ENCODE measurements around the gene COG5.

Gene COG5

GRCh38 chr7:107404740-107405537 lies 158.8 kb downstream of the COG5 start:
- no peaks in the 10 kb centered on the region for H3K27me3 ChIP-seq (ENCODE audit: control insufficient read depth, insufficient read depth, low read length)
- H3K4me1 ChIP-seq (ENCODE audit: control insufficient read depth, low read depth, low read length), result peaks cover 6% of the 10 kb centered on the region
- H3K36me3 ChIP-seq (ENCODE audit: control insufficient read depth, low read depth, low read length), result no peaks in the 10 kb centered on the region
- no peak overlapping the region for H3K27ac ChIP-seq (ENCODE audit: low read length)
- no peaks in the 10 kb centered on the region for H3K9me3 ChIP-seq (ENCODE audit: control insufficient read depth, low read depth, low read length)
- no peak overlapping the region for H3K4me3 ChIP-seq (ENCODE audit: low read length)
- no peak overlapping the region for H3K9ac ChIP-seq (ENCODE audit: low read length)

- Histone ChIP-seq H3K27ac (ENCODE audit: low read length) (no peak overlapping the region), H3K27me3 (ENCODE audit: control insufficient read depth, insufficient read depth, low read length) (no peaks in the 10 kb centered on the region), H3K36me3 (ENCODE audit: control insufficient read depth, low read depth, low read length) (no peaks in the 10 kb centered on the region)
Observed at GRCh38 chr7:107398161-107398560, 165.6 kb downstream of the COG5 start.

GRCh38 chr7:107396990-107397389 lies 166.7 kb downstream of the COG5 start:
- no peak overlapping the region for H3K27ac ChIP-seq (ENCODE audit: low read length)
- H3K36me3 ChIP-seq (ENCODE audit: control insufficient read depth, low read depth, low read length), result no peaks in the 10 kb centered on the region
- H3K4me3 ChIP-seq (ENCODE audit: low read length), result no peak overlapping the region
- H3K9ac ChIP-seq (ENCODE audit: low read length), result no peak overlapping the region
- no peaks in the 10 kb centered on the region for H3K27me3 ChIP-seq (ENCODE audit: control insufficient read depth, insufficient read depth, low read length)
- H3K4me1 ChIP-seq (ENCODE audit: control insufficient read depth, low read depth, low read length), result no peaks in the 10 kb centered on the region
- H3K9me3 ChIP-seq (ENCODE audit: control insufficient read depth, low read depth, low read length), result no peaks in the 10 kb centered on the region

More at GRCh38 chr7:107398161-107398560, 165.6 kb downstream of the COG5 start:
- Histone ChIP-seq H3K4me3 (ENCODE audit: low read length) (no peak overlapping the region), H3K9me3 (ENCODE audit: control insufficient read depth, low read depth, low read length) (no peaks in the 10 kb centered on the region), H3K4me1 (ENCODE audit: control insufficient read depth, low read depth, low read length) (no peaks in the 10 kb centered on the region), H3K9ac (ENCODE audit: low read length) (no peak overlapping the region)

GRCh38 chr7:107396081-107396480 lies 167.6 kb downstream of the COG5 start:
- Histone ChIP-seq H3K9me3 (ENCODE audit: control insufficient read depth, low read depth, low read length) (no peaks in the 10 kb centered on the region), H3K4me3 (ENCODE audit: low read length) (no peak overlapping the region), H3K9ac (ENCODE audit: low read length) (no peak overlapping the region), H3K4me1 (ENCODE audit: control insufficient read depth, low read depth, low read length) (peaks cover 2% of the 10 kb centered on the region), H3K36me3 (ENCODE audit: control insufficient read depth, low read depth, low read length) (no peaks in the 10 kb centered on the region), H3K27me3 (ENCODE audit: control insufficient read depth, insufficient read depth, low read length) (no peaks in the 10 kb centered on the region), H3K27ac (ENCODE audit: low read length) (no peak overlapping the region)

- no peak overlapping the region for H3K9ac ChIP-seq (ENCODE audit: low read length)
- no peaks in the 10 kb centered on the region for H3K9me3 ChIP-seq (ENCODE audit: control insufficient read depth, low read depth, low read length)
- H3K4me3 ChIP-seq (ENCODE audit: low read length), result no peak overlapping the region
- no peaks in the 10 kb centered on the region for H3K36me3 ChIP-seq (ENCODE audit: control insufficient read depth, low read depth, low read length)
- no peaks in the 10 kb centered on the region for H3K27me3 ChIP-seq (ENCODE audit: control insufficient read depth, insufficient read depth, low read length)
- H3K27ac ChIP-seq (ENCODE audit: low read length), result no peak overlapping the region
- peaks cover 8% of the 10 kb centered on the region for H3K4me1 ChIP-seq (ENCODE audit: control insufficient read depth, low read depth, low read length)
Observed at GRCh38 chr7:107394831-107395230, 168.9 kb downstream of the COG5 start.

- Histone ChIP-seq H3K27ac (ENCODE audit: low read length) (no peak overlapping the region), H3K36me3 (ENCODE audit: control insufficient read depth, low read depth, low read length) (no peaks in the 10 kb centered on the region), H3K27me3 (ENCODE audit: control insufficient read depth, insufficient read depth, low read length) (no peaks in the 10 kb centered on the region), H3K9me3 (ENCODE audit: control insufficient read depth, low read depth, low read length) (no peaks in the 10 kb centered on the region), H3K4me1 (ENCODE audit: control insufficient read depth, low read depth, low read length) (peaks cover 8% of the 10 kb centered on the region), H3K9ac (ENCODE audit: low read length) (no peak overlapping the region), H3K4me3 (ENCODE audit: low read length) (no peak overlapping the region)
Observed at GRCh38 chr7:107394276-107394675, 169.4 kb downstream of the COG5 start.

- peaks cover 8% of the 10 kb centered on the region for H3K4me1 ChIP-seq (ENCODE audit: control insufficient read depth, low read depth, low read length)
Observed at GRCh38 chr7:107392830-107393229, 170.9 kb downstream of the COG5 start.

GRCh38 chr7:107390916-107391315 lies 172.8 kb downstream of the COG5 start:
- Histone ChIP-seq H3K27ac (ENCODE audit: low read length) (no peak overlapping the region), H3K9me3 (ENCODE audit: control insufficient read depth, low read depth, low read length) (no peaks in the 10 kb centered on the region), H3K27me3 (ENCODE audit: control insufficient read depth, insufficient read depth, low read length) (no peaks in the 10 kb centered on the region), H3K36me3 (ENCODE audit: control insufficient read depth, low read depth, low read length) (no peaks in the 10 kb centered on the region), H3K4me1 (ENCODE audit: control insufficient read depth, low read depth, low read length) (peaks cover 24% of the 10 kb centered on the region), H3K4me3 (ENCODE audit: low read length) (no peak overlapping the region), H3K9ac (ENCODE audit: low read length) (no peak overlapping the region)

More at GRCh38 chr7:107392830-107393229, 170.9 kb downstream of the COG5 start:
- Histone ChIP-seq H3K9ac (ENCODE audit: low read length) (no peak overlapping the region), H3K9me3 (ENCODE audit: control insufficient read depth, low read depth, low read length) (no peaks in the 10 kb centered on the region), H3K4me3 (ENCODE audit: low read length) (no peak overlapping the region), H3K36me3 (ENCODE audit: control insufficient read depth, low read depth, low read length) (no peaks in the 10 kb centered on the region), H3K27ac (ENCODE audit: low read length) (no peak overlapping the region), H3K27me3 (ENCODE audit: control insufficient read depth, insufficient read depth, low read length) (no peaks in the 10 kb centered on the region)

- H3K9ac ChIP-seq (ENCODE audit: low read length), result no peak overlapping the region
- H3K9me3 ChIP-seq (ENCODE audit: control insufficient read depth, low read depth, low read length), result no peaks in the 10 kb centered on the region
- no peaks in the 10 kb centered on the region for H3K27me3 ChIP-seq (ENCODE audit: control insufficient read depth, insufficient read depth, low read length)
- no peaks in the 10 kb centered on the region for H3K36me3 ChIP-seq (ENCODE audit: control insufficient read depth, low read depth, low read length)
- peaks cover 26% of the 10 kb centered on the region for H3K4me1 ChIP-seq (ENCODE audit: control insufficient read depth, low read depth, low read length)
- H3K27ac ChIP-seq (ENCODE audit: low read length), result no peak overlapping the region
- no peak overlapping the region for H3K4me3 ChIP-seq (ENCODE audit: low read length)
Observed at GRCh38 chr7:107388604-107389003, 175.1 kb downstream of the COG5 start.

GRCh38 chr7:107387573-107388219 lies 176.0 kb downstream of the COG5 start:
- Histone ChIP-seq H3K27me3 (ENCODE audit: control insufficient read depth, insufficient read depth, low read length) (no peaks in the 10 kb centered on the region), H3K4me3 (ENCODE audit: low read length) (no peak overlapping the region), H3K9me3 (ENCODE audit: control insufficient read depth, low read depth, low read length) (no peaks in the 10 kb centered on the region), H3K4me1 (ENCODE audit: control insufficient read depth, low read depth, low read length) (peaks cover 26% of the 10 kb centered on the region), H3K9ac (ENCODE audit: low read length) (no peak overlapping the region), H3K27ac (ENCODE audit: low read length) (no peak overlapping the region), H3K36me3 (ENCODE audit: control insufficient read depth, low read depth, low read length) (no peaks in the 10 kb centered on the region)

GRCh38 chr7:107387128-107387527 lies 176.6 kb downstream of the COG5 start:
- Histone ChIP-seq H3K9ac (ENCODE audit: low read length) (no peak overlapping the region), H3K36me3 (ENCODE audit: control insufficient read depth, low read depth, low read length) (no peaks in the 10 kb centered on the region), H3K27ac (ENCODE audit: low read length) (no peak overlapping the region), H3K4me3 (ENCODE audit: low read length) (no peak overlapping the region), H3K9me3 (ENCODE audit: control insufficient read depth, low read depth, low read length) (no peaks in the 10 kb centered on the region), H3K4me1 (ENCODE audit: control insufficient read depth, low read depth, low read length) (peaks cover 26% of the 10 kb centered on the region), H3K27me3 (ENCODE audit: control insufficient read depth, insufficient read depth, low read length) (no peaks in the 10 kb centered on the region)
